H9 (cell line): Measurements from ENCODE around the gene AKT3. TPM values are rescaled to one million over a fixed set of nuclear protein-coding genes. Genes with fewer than 3 reads are reported as not detected.

ENCODE experiments used
- DNase-seq: peaks from one replicate; pipeline ENCODE4 v3.0.0-alpha.2; 2017
- H2AFZ ChIP-seq: one replicate; pipeline ENCODE4 v1.6.1; 2013; ENCODE audit warnings: mild to moderate bottlenecking, low read length, control low read depth, moderate library complexity
- H2AK5ac ChIP-seq: 2 replicates; pipeline ENCODE4 v1.6.1; 2013; ENCODE audit warnings: low read length, control low read depth, mixed read lengths; ENCODE audit not compliant: insufficient read length
- H2BK120ac ChIP-seq: one replicate; pipeline ENCODE4 v1.6.1; 2013; ENCODE audit warnings: low read depth, mild to moderate bottlenecking, low read length, control low read depth, inconsistent platforms; ENCODE audit not compliant: poor library complexity, severe bottlenecking
- H2BK12ac ChIP-seq: 2 replicates; pipeline ENCODE4 v1.6.1; 2013; ENCODE audit warnings: low read length, control low read depth, mixed read lengths, low read depth; ENCODE audit not compliant: insufficient read length
- H2BK15ac ChIP-seq: 2 replicates; pipeline ENCODE4 v1.6.1; 2013; ENCODE audit warnings: low read depth, low read length, control low read depth
- H2BK20ac ChIP-seq: one replicate; pipeline ENCODE4 v1.6.1; 2013; ENCODE audit warnings: low read depth, mild to moderate bottlenecking, low read length, control low read depth, inconsistent platforms; ENCODE audit not compliant: poor library complexity, severe bottlenecking
- H2BK5ac ChIP-seq: 2 replicates; pipeline ENCODE4 v1.6.1; 2013; ENCODE audit warnings: low read length, control low read depth, mixed read lengths; ENCODE audit not compliant: insufficient read length
- H3K14ac ChIP-seq: 2 replicates; pipeline ENCODE4 v1.6.1; 2013; ENCODE audit warnings: low read length, control low read depth; ENCODE audit not compliant: insufficient read depth
- H3K18ac ChIP-seq: 2 replicates; pipeline ENCODE4 v1.6.1; 2013; ENCODE audit warnings: low read depth, mild to moderate bottlenecking, mixed read lengths, low read length, control low read depth; ENCODE audit not compliant: insufficient read length
- H3K23ac ChIP-seq: 2 replicates; pipeline ENCODE4 v1.6.1; 2013; ENCODE audit warnings: low read length, control low read depth, mixed read lengths, low read depth; ENCODE audit not compliant: insufficient read length
- H3K23me2 ChIP-seq: 2 replicates; pipeline ENCODE4 v1.6.1; 2013; ENCODE audit warnings: low read depth, mild to moderate bottlenecking, mixed read lengths, low read length, control low read depth; ENCODE audit not compliant: insufficient read length, poor library complexity, severe bottlenecking
- H3K27ac ChIP-seq: 2 replicates; pipeline ENCODE4 v1.5.1; 2013; ENCODE audit warnings: low read length, control low read depth, mixed read lengths, low read depth; ENCODE audit not compliant: insufficient read length
- H3K27me3 ChIP-seq: 2 replicates; pipeline ENCODE4 v1.6.1; 2013; ENCODE audit warnings: low read length, control low read depth, inconsistent platforms; ENCODE audit not compliant: insufficient read depth
- H3K4ac ChIP-seq: 2 replicates; pipeline ENCODE4 v1.6.1; 2013; ENCODE audit warnings: low read depth, mild to moderate bottlenecking, control low read depth, inconsistent platforms, low read length, moderate library complexity
- H3K4me1 ChIP-seq: 2 replicates; pipeline ENCODE4 v1.6.1; 2013; ENCODE audit warnings: low read length, control low read depth, inconsistent platforms; ENCODE audit not compliant: insufficient read depth
- H3K4me2 ChIP-seq: 2 replicates; pipeline ENCODE4 v1.6.1; 2013; ENCODE audit warnings: low read length, control low read depth, mixed read lengths; ENCODE audit not compliant: insufficient read length, insufficient read depth
- H3K56ac ChIP-seq: 2 replicates; pipeline ENCODE4 v1.6.1; 2013; ENCODE audit warnings: low read depth, mild to moderate bottlenecking, mixed read lengths, low read length, control low read depth; ENCODE audit not compliant: insufficient read length
- H3K79me1 ChIP-seq: 2 replicates; pipeline ENCODE4 v1.6.1; 2013; ENCODE audit warnings: low read depth, mild to moderate bottlenecking, moderate library complexity, low read length, control low read depth, inconsistent platforms; ENCODE audit not compliant: insufficient read depth, poor library complexity, severe bottlenecking
- H3K79me2 ChIP-seq: 2 replicates; pipeline ENCODE4 v1.6.1; 2013; ENCODE audit warnings: low read length, control low read depth, inconsistent platforms; ENCODE audit not compliant: insufficient read depth
- H3K9ac ChIP-seq: 2 replicates; pipeline ENCODE4 v1.6.1; 2013; ENCODE audit warnings: low read length, control low read depth, mixed read lengths; ENCODE audit not compliant: insufficient read length; ENCODE audit errors: extremely low read depth
- H3K9me3 ChIP-seq: one replicate; pipeline ENCODE4 v1.6.1; 2013; ENCODE audit warnings: low read depth, low read length, inconsistent platforms; ENCODE audit not compliant: control insufficient read depth
- H3T11ph ChIP-seq: one replicate; pipeline ENCODE4 v1.6.1; 2013; ENCODE audit warnings: mild to moderate bottlenecking, low read length, control low read depth, inconsistent platforms
- H4K20me1 ChIP-seq: one replicate; pipeline ENCODE4 v1.6.1; 2013; ENCODE audit not compliant: control insufficient read depth, insufficient read length, insufficient read depth
- H4K5ac ChIP-seq: 2 replicates; pipeline ENCODE4 v1.6.1; 2013; ENCODE audit warnings: low read depth, mild to moderate bottlenecking, mixed read lengths, low read length, control low read depth; ENCODE audit not compliant: insufficient read length
- H4K8ac ChIP-seq: replicated peaks from 2 replicates; pipeline ENCODE4 v1.6.1; 2013; ENCODE audit warnings: low read length, control low read depth, mixed read lengths, low read depth; ENCODE audit not compliant: insufficient read length
- H4K91ac ChIP-seq: 2 replicates; pipeline ENCODE4 v1.6.1; 2013; ENCODE audit warnings: low read depth, mild to moderate bottlenecking, moderate library complexity, mixed read lengths, low read length, control low read depth; ENCODE audit not compliant: insufficient read length
- H3K27ac Mint-ChIP-seq, 3 experiments: 2 replicates in 2 of 3; 3 replicates in 1 of 3; pipeline ENCODE4 v1.8.0; 2020 to 2021; ENCODE audit warnings: mixed read lengths in 3 of 3, mild to moderate bottlenecking in 1 of 3, moderate library complexity in 1 of 3
- H3K27me3 Mint-ChIP-seq: 2 replicates; pipeline ENCODE4 v1.8.0; 2021; ENCODE audit warnings: low read depth, mild to moderate bottlenecking, moderate library complexity, mixed read lengths
- H3K36me3 Mint-ChIP-seq, 3 experiments: 2 replicates in 2 of 3; 3 replicates in 1 of 3; pipeline ENCODE4 v1.8.0; 2020 to 2021; ENCODE audit warnings: low read depth in 3 of 3, mixed read lengths in 3 of 3; ENCODE audit not compliant: insufficient read depth in 1 of 3
- H3K4me1 Mint-ChIP-seq, 2 experiments: 2 replicates each; pipeline ENCODE4 v1.8.0; 2020; ENCODE audit warnings: mixed read lengths in 2 of 2
- H3K4me3 Mint-ChIP-seq, 2 experiments: 2 replicates in 1 of 2; 3 replicates in 1 of 2; pipeline ENCODE4 v1.8.0; 2020 to 2021; ENCODE audit warnings: mild to moderate bottlenecking in 2 of 2, mixed read lengths in 2 of 2, moderate library complexity in 1 of 2
- H3K9me3 Mint-ChIP-seq, 2 experiments: 2 replicates in 1 of 2; 3 replicates in 1 of 2; pipeline ENCODE4 v1.8.0; 2020; ENCODE audit warnings: mild to moderate bottlenecking in 2 of 2, mixed read lengths in 2 of 2, moderate library complexity in 1 of 2
- WGBS: extraction: QIAGEN DNeasy Blood & Tissue Kit; methylation state at CpG from one replicate; pipeline ENCODE4 v1.1.7; 2013; ENCODE audit warnings: missing lambda C conversion rate, low lambda C conversion rate, mixed read lengths; ENCODE audit not compliant: insufficient read length; ENCODE audit errors: extremely low coverage; 5-methylcytosine and 5-hydroxymethylcytosine counted together
- total RNA-seq: library from RNA; stranded (reverse); gene quantifications from 2 replicates; pipeline ENCODE4 v1.2.1, GENCODE V29; 2021
- TF ChIP-seq, protein P1 (sequence below): fragments of 200-600 bp; sonication (generic); conservative IDR thresholded peaks from 3 replicates; pipeline ENCODE4 v1.8.0; 2021; ENCODE audit warnings: antibody characterized with exemption, mild to moderate bottlenecking

Gene AKT3
- total RNA-seq, 1 experiment from 2014 or later: 27.8 TPM

DNA sequence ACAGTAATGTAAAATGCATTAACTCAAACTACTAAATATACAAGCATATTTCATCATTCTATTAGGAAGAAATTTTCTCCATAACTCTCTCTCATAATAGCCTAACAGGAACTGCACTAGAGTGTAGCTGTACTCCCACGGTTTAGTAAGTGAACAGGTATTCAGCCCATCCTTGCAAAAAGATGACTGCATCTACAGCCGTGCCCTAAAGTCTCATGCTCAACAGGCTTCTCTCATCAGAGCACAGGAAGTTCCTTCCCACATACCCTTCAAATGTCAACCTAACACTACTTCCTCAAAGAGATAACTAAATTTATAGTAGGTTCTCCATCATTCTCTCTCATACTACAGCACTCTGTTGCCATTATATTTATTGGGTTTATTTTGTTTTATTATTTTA lies 251.6 kb downstream of the AKT3 start:
- no peaks in the 10 kb centered on the region for H3K23me2 ChIP-seq
- H3K27me3 Mint-ChIP-seq: no peaks in the 10 kb centered on the region
- no peaks in the 10 kb centered on the region for H3K4me1 ChIP-seq
- H3K14ac ChIP-seq: no peak overlapping the region
- H2BK5ac ChIP-seq: no peak overlapping the region
- H2AFZ ChIP-seq: no peak overlapping the region
- H2BK120ac ChIP-seq: no peak overlapping the region
- no peak overlapping the region for H2BK12ac ChIP-seq
- no peak overlapping the region for H3K23ac ChIP-seq
- no CpG with 5 or more reads among the region's 2 CpGs for WGBS
- no peak overlapping the region for H2AK5ac ChIP-seq
- no peaks in the 10 kb centered on the region for H3K79me2 ChIP-seq
- H4K5ac ChIP-seq: no peak overlapping the region
- H3K4me3 Mint-ChIP-seq: no peak overlapping the region
- no peaks in the 10 kb centered on the region for H4K20me1 ChIP-seq
- H3K18ac ChIP-seq: no peak overlapping the region
- no peaks in the 10 kb centered on the region for H3K9me3 ChIP-seq
- H3K9me3 Mint-ChIP-seq: peaks cover 7% of the 10 kb centered on the region in 2 experiments; a peak in 4 of 5 replicates
- H3K36me3 Mint-ChIP-seq: peaks cover 6 to 22% (median 9%) of the 10 kb centered on the region in 3 experiments
- no peak overlapping the region for H3T11ph ChIP-seq
- H3K27me3 ChIP-seq: no peaks in the 10 kb centered on the region
- TF ChIP-seq, protein P1, sequence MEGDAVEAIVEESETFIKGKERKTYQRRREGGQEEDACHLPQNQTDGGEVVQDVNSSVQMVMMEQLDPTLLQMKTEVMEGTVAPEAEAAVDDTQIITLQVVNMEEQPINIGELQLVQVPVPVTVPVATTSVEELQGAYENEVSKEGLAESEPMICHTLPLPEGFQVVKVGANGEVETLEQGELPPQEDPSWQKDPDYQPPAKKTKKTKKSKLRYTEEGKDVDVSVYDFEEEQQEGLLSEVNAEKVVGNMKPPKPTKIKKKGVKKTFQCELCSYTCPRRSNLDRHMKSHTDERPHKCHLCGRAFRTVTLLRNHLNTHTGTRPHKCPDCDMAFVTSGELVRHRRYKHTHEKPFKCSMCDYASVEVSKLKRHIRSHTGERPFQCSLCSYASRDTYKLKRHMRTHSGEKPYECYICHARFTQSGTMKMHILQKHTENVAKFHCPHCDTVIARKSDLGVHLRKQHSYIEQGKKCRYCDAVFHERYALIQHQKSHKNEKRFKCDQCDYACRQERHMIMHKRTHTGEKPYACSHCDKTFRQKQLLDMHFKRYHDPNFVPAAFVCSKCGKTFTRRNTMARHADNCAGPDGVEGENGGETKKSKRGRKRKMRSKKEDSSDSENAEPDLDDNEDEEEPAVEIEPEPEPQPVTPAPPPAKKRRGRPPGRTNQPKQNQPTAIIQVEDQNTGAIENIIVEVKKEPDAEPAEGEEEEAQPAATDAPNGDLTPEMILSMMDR: no peak
- H3K56ac ChIP-seq: no peak overlapping the region
- H4K8ac ChIP-seq: no peak overlapping the region
- no peak overlapping the region for H4K91ac ChIP-seq
- H3K79me1 ChIP-seq: no peaks in the 10 kb centered on the region
- H2BK15ac ChIP-seq: no peak overlapping the region
- H3K4me2 ChIP-seq: no peak overlapping the region
- no peaks in the 10 kb centered on the region for H3K4me1 Mint-ChIP-seq
- no peak for DNase-seq
- no peak overlapping the region for H3K27ac Mint-ChIP-seq
- no peak overlapping the region for H3K27ac ChIP-seq
- H3K9ac ChIP-seq: no peak overlapping the region
- H3K4ac ChIP-seq: no peak overlapping the region
- H2BK20ac ChIP-seq: no peak overlapping the region
